HG02870 (cell line): ENCODE measurements around the gene CELSR3.

Experiments used
- ATAC-seq: cut with Tn5 transposase; IDR thresholded peaks from one replicate; pipeline ENCODE4 v1.9.1; 2021; ENCODE audit warnings: mild to moderate bottlenecking, moderate library complexity; ENCODE audit not compliant: unreplicated experiment

CELSR3 gene, protein sequence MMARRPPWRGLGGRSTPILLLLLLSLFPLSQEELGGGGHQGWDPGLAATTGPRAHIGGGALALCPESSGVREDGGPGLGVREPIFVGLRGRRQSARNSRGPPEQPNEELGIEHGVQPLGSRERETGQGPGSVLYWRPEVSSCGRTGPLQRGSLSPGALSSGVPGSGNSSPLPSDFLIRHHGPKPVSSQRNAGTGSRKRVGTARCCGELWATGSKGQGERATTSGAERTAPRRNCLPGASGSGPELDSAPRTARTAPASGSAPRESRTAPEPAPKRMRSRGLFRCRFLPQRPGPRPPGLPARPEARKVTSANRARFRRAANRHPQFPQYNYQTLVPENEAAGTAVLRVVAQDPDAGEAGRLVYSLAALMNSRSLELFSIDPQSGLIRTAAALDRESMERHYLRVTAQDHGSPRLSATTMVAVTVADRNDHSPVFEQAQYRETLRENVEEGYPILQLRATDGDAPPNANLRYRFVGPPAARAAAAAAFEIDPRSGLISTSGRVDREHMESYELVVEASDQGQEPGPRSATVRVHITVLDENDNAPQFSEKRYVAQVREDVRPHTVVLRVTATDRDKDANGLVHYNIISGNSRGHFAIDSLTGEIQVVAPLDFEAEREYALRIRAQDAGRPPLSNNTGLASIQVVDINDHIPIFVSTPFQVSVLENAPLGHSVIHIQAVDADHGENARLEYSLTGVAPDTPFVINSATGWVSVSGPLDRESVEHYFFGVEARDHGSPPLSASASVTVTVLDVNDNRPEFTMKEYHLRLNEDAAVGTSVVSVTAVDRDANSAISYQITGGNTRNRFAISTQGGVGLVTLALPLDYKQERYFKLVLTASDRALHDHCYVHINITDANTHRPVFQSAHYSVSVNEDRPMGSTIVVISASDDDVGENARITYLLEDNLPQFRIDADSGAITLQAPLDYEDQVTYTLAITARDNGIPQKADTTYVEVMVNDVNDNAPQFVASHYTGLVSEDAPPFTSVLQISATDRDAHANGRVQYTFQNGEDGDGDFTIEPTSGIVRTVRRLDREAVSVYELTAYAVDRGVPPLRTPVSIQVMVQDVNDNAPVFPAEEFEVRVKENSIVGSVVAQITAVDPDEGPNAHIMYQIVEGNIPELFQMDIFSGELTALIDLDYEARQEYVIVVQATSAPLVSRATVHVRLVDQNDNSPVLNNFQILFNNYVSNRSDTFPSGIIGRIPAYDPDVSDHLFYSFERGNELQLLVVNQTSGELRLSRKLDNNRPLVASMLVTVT (N-terminal part only)

GRCh38 chr3:48662753-48663488 is at the start of gene CELSR3:
CELSR3 (minus strand) TSS chr3:48662886; CDS start chr3:48662634, 252 bp downstream.
- no peak for ATAC-seq

- no peak for ATAC-seq
These were observed 49.0 kb upstream of the CELSR3 start for GRCh38 chr3:48711727-48712126.

DNA sequence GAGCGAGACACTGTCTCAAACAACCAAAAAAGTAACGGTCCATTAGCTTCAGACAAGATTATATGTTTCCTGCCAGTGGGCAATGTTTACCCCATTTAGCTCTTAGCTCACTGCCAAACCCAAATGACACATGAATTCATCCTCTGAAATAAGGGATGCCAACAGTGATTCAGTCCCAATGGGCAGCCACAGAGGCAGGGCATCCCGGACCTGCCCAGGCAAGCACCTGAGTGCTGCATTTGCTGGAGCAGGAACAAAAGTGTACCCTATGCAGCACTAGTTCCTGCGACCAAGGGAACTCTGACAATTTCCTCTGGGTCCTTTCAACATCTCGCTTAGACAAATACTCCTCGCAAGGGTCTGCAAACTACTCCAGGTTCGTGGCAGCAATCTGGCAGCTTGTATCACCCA is 46.4 kb upstream of the CELSR3 start:
- no peak for ATAC-seq

GRCh38 chr3:48708481-48708889 is 45.8 kb upstream of the CELSR3 start:
- ATAC-seq: no peak

DNA sequence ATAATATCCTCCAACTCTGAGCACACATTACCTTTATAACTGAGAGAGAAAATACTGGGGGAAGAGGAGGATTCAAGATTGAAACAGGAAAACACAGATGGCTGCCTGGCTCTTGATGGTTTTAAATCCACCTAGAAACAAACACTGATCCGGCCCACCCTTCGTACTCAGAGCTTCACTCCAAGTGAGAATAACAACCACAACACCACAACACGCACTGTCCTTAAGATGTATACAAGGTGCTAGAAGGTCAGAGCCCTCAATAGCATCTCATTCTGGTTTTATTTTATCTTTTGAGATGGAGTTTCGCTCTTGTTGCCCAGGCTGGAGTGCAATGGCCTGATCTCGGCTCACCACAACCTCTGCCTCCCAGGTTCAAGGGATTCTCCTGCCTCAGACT is 44.5 kb upstream of the CELSR3 start:
- ATAC-seq: no peak

DNA sequence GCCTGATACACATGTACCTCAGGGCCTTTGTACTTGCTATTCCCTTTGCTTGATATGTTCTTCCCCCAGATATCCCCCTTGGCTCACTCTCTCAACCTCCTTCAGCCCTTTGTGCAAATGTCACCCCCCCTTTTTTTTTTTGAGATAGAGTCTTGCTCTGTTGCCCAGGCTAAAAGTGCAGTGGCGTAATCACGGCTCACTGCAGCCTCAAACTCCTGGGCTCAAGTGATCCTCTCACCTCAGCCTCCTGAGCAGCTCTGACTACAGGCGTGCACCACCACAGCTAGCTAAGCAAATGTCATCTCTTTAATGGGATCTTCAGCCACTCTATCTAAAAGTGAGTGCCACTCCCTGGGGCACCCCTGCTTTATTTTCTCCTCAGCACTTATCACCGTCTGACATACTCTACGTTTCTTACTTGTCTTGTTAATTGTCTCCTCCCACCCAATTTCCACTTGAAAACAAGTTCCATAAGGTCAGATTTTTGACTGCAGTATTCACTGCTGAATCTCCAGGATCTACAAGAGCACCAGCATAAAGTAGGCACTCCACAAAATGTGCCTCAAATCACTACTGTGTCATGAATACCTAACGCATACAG is 39.7 kb upstream of the CELSR3 start:
- no peak for ATAC-seq

- no peak for ATAC-seq
These were observed 38.2 kb upstream of the CELSR3 start for GRCh38 chr3:48700731-48701405.

GRCh38 chr3:48698891-48699290 is 36.2 kb upstream of the CELSR3 start:
- no peak for ATAC-seq

GRCh38 chr3:48697952-48698351 is 35.3 kb upstream of the CELSR3 start:
- ATAC-seq: no peak

DNA sequence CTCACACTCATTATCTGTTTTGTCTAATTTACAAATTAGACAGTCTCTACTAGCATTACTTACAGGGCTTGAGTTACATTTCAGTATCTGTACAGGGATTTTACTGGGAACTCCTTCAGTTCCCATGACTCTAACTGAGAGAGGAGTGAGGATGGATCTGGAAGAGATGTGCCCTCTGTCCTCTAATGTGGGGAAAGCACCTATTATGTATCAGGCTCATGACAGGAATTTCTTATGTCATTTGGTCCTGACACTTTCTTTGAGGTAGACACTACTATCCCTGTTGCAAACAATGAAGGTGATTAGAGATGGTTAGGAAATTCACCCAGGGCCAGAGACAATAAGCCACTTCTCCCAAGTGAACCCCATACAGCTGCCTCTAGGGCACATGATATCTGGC is 33.9 kb upstream of the CELSR3 start:
- no peak for ATAC-seq

- no peak for ATAC-seq
These were observed 33.5 kb upstream of the CELSR3 start for GRCh38 chr3:48696156-48696555.

GRCh38 chr3:48695393-48695753 is 32.7 kb upstream of the CELSR3 start:
- no peak for ATAC-seq

DNA sequence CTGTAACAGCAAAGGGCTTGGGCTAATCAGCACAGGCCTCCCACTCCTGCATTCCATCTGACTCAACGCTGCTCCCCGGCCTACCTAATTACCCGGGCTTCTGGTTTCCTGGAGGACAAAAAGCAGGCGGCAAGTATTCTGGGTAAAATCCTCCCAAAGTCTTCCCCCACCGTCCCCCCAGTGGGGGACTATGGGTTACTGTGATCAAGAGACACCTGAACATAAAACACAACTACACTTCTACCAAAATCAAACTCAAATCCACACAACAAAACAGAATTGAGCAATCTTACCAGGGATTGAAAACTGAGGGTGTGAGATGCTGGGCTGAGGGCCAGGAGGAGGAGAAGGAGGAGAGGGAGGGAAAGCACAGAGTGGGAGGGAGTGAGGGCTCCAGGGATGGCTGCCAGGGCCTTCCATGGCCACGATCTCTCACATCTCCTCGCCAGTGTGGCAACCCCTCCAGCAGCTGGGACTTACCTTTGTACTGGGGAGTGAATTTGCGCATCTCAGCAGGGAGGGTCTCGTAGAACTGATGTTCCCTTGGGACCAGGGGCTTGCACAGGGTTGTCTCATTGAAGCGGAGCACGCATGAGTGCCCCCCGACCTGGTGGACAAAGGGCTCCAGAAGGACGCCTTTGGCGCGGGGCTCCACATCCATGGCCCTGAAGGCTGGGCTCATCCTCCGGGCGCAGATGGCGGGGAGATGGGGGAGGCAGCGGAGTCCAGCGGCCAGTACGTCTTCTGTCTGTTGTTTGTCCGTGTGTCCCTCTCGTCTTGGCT is 32.1 kb upstream of the CELSR3 start:
- ATAC-seq: no peak

DNA sequence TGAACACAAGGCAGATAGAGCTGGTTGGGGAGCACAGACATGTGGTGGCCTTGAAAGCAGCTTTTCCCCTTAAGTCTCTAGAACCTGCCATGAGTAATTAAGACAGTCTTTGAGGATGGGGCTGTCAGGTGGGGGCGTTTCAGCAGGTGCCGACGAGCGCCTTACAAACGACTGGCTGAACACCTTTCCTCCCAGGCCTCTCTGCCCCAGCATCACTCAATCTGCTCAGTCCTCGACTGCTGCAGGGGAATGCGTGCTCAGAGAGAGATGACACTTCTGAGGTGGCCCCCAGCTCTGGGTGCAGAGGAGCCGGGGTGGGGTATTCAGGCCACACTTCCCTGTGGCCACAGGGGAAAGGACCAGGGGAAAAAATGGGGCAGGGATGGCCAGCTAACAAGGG is 31.1 kb upstream of the CELSR3 start:
- no peak for ATAC-seq

- no peak for ATAC-seq
These were observed 29.9 kb upstream of the CELSR3 start for GRCh38 chr3:48692551-48692950.

DNA sequence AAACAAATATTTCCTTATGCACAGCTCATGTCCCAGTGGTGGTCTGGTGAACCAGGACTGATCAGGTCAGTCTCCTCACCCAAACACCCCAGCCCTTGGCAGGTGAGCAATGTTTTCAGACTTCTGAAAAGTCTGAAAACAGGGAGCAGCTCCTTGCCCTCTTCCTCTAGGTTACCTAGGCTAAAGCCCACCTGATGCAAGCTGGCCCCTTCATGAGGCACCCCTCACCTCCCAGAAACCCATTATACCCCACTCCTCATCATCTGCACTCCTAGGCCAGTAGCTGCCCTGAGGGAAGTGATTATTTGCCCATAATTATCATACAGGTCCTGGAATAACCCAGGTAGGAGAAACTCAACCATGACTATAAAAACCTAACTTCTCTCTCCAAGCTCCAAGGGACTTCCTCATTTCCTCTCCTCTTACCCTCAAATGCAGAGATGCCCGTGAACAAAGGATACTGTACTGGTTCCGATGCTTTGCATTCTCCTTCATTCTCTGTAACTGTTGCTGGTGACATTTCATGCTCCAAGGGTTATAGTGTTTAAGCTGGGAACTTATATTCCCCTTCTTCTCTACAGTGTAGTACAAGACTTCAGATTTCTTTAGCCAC is 28.3 kb upstream of the CELSR3 start:
- no peak for ATAC-seq

- no peak for ATAC-seq
These were observed 26.7 kb upstream of the CELSR3 start for GRCh38 chr3:48689384-48689783.

DNA sequence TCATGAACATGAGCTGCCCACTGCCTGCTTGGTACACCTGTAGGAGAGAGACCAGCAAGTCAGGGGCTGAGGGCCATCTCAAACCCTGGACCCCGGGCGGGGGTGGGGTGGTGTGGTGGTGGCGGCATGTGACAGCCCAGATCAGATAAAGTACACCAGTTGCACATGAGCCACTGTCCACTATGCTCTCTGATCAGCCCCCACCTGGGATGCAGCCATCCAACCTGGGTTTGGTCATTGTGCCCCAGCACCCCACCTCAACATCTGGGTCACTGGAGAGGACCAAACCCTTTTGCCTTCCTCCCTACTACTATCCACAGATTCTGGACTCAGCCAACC is 26.0 kb upstream of the CELSR3 start:
- no peak for ATAC-seq
